AG04449 (cell line): ENCODE results near the gene DUSP14.

Experiments
- CTCF ChIA-PET: fragments of 350-600 bp; formaldehyde crosslinking; extraction: SDS; loops from one replicate; lab custom pipeline; 2021; ENCODE audit warnings: antibody characterized with exemption; lab: Yijun Ruan, JAX
- POLR2A ChIA-PET: fragments of 400-600, 350-600 bp; formaldehyde crosslinking; extraction: SDS; loops from one replicate; lab custom pipeline; 2020; ENCODE audit warnings: antibody characterized with exemption, inconsistent platforms; lab: Yijun Ruan, JAX
- DNase-seq: peaks from one replicate; pipeline ENCODE4 v3.0.0-alpha.2; 2010; ENCODE audit warnings: low read depth, low spot score
- H3K4me3 ChIP-seq: 2 replicates; pipeline ENCODE4 v1.5.1; 2011; ENCODE audit warnings: low read depth, mild to moderate bottlenecking, control low read depth, low read length
- CTCF ChIP-seq: IDR thresholded peaks from one replicate; pipeline ENCODE4 v1.5.1; 2011; ENCODE audit warnings: mild to moderate bottlenecking, moderate library complexity, low read length, control low read depth, inconsistent platforms; ENCODE audit not compliant: insufficient read depth; ENCODE audit errors: missing control alignments

The DUSP14 gene

GRCh38 chr17:37494971-37495370, 5.3 kb downstream of the DUSP14 start:
- DNase-seq = no peak
- ChIA-PET POLR2A (interaction anchor here (1.1 kb wide), 1 partner anchor 81 kb away, joined by 3 read pairs; no protein-coding TSS in a partner anchor), CTCF (interaction anchor here (1.1 to 1.6 kb wide), 5 partner anchors 9 to 57 kb away, joined by 3 to 5 read pairs (median 4); no protein-coding TSS in a partner anchor)

GRCh38 chr17:37500378-37500777, 10.7 kb downstream of the DUSP14 start:
- no peak for DNase-seq
- H3K4me3 ChIP-seq = no peak overlapping the region
- no peak for TF ChIP-seq CTCF
- POLR2A ChIA-PET = interaction anchor here (0.6 kb wide), 1 partner anchor 51 kb away, joined by 4 read pairs; no protein-coding TSS in a partner anchor
- CTCF ChIA-PET = interaction anchor here (1.1 to 1.3 kb wide), 2 partner anchors 14 to 26 kb away, joined by 3 read pairs; no protein-coding TSS in a partner anchor

More at GRCh38 chr17:37494971-37495370, 5.3 kb downstream of the DUSP14 start:
- H3K4me3 ChIP-seq = no peak overlapping the region
- no peak for TF ChIP-seq CTCF

- no peak for DNase-seq
- ChIA-PET POLR2A (interaction anchor here (0.9 kb wide), 1 partner anchor 8 kb away, joined by 3 read pairs; no protein-coding TSS in a partner anchor), CTCF (interaction anchor here (1.0 to 1.8 kb wide), 2 partner anchors 11 to 129 kb away, joined by 3 to 4 read pairs; no protein-coding TSS in a partner anchor)
- no peak for TF ChIP-seq CTCF
- no peak overlapping the region for H3K4me3 ChIP-seq
Measured at GRCh38 chr17:37502009-37502936, 12.6 kb downstream of the DUSP14 start.

GRCh38 chr17:37503148-37503547, 13.5 kb downstream of the DUSP14 start:
- ChIA-PET CTCF (interaction anchor here (1.0 to 1.8 kb wide), 2 partner anchors 10 to 130 kb away, joined by 3 to 4 read pairs; no protein-coding TSS in a partner anchor), POLR2A (interaction anchor here (0.9 kb wide), 1 partner anchor 9 kb away, joined by 3 read pairs; no protein-coding TSS in a partner anchor)
- DNase-seq = no peak
- no peak for TF ChIP-seq CTCF
- no peak overlapping the region for H3K4me3 ChIP-seq

GRCh38 chr17:37505333-37505732, 15.6 kb downstream of the DUSP14 start:
- no peak for DNase-seq
- CTCF ChIA-PET = interaction anchor here (1.3 to 1.5 kb wide), 2 partner anchors 10 to 132 kb away, joined by 4 to 5 read pairs; no protein-coding TSS in a partner anchor
- no peak for TF ChIP-seq CTCF
- no peak overlapping the region for H3K4me3 ChIP-seq
- POLR2A ChIA-PET = interaction anchor here (0.5 kb wide), 1 partner anchor 11 kb away, joined by 3 read pairs; no protein-coding TSS in a partner anchor
